Adipocyte (in vitro differentiated cells): ENCODE measurements around the gene TMEM183A.
A peak's percentile ranks its signal among the peaks of the same experiment; 100 is the strongest.

Source experiments
- DNase-seq: peaks from one replicate; pipeline ENCODE4 v3.0.0-alpha.2; 2015; ENCODE audit warnings: low read depth
- H3K27me3 ChIP-seq: replicated peaks from 2 replicates; pipeline ENCODE4 v1.7.0; 2013; ENCODE audit warnings: mild to moderate bottlenecking, low read length, moderate library complexity; ENCODE audit not compliant: control insufficient read depth, insufficient read depth
- H3K36me3 ChIP-seq: 2 replicates; pipeline ENCODE4 v1.7.0; 2013; ENCODE audit warnings: low read length, mild to moderate bottlenecking, moderate library complexity; ENCODE audit not compliant: control insufficient read depth, insufficient read depth, severe bottlenecking
- H3K4me1 ChIP-seq: 2 replicates; pipeline ENCODE4 v1.7.0; 2013; ENCODE audit warnings: mild to moderate bottlenecking, low read length, moderate library complexity; ENCODE audit not compliant: control insufficient read depth, insufficient read depth
- H3K4me3 ChIP-seq: 2 replicates; pipeline ENCODE4 v1.7.0; 2013; ENCODE audit warnings: mild to moderate bottlenecking, low read length, moderate library complexity
- H3K9ac ChIP-seq: 2 replicates; pipeline ENCODE4 v1.7.0; 2013; ENCODE audit warnings: mild to moderate bottlenecking, low read length, moderate library complexity
- H3K9me3 ChIP-seq: 2 replicates; pipeline ENCODE4 v1.7.0; 2013; ENCODE audit warnings: mild to moderate bottlenecking, low read length, moderate library complexity; ENCODE audit not compliant: control insufficient read depth

TMEM183A gene

DNA sequence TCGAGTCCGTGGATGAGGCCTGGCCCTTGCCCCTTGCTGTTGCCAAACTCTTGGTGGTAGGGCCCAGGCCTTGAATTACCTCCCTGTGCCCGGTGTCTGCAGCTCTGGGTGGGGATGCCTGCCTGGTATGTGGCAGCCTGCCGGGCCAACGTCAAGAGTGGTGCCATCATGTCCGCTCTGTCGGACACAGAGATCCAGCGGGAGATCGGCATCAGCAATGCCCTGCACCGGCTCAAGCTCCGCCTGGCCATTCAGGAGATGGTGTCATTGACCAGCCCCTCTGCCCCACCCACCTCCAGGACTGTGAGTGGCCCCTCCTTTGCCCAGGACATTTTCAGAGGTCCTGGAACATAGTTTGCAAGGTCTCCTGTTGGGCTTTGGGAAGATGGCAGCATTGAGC, 52.9 kb downstream of the TMEM183A start:
- H3K4me1 ChIP-seq, result peaks cover 3% of the 10 kb centered on the region
- DNase-seq, result no peak
- no peak overlapping the region for H3K4me3 ChIP-seq
- H3K36me3 ChIP-seq, result no peaks in the 10 kb centered on the region
- no peak overlapping the region for H3K9ac ChIP-seq
- H3K9me3 ChIP-seq, result no peaks in the 10 kb centered on the region
- peaks cover 12% of the 10 kb centered on the region for H3K27me3 ChIP-seq

GRCh38 chr1:203063287-203063686, 56.1 kb downstream of the TMEM183A start:
- H3K27me3 ChIP-seq, result peaks cover 9% of the 10 kb centered on the region
- H3K36me3 ChIP-seq, result no peaks in the 10 kb centered on the region
- H3K4me1 ChIP-seq, result peaks cover under 1% of the 10 kb centered on the region
- no peak overlapping the region for H3K9ac ChIP-seq
- H3K4me3 ChIP-seq, result no peak overlapping the region
- no peak for DNase-seq
- H3K9me3 ChIP-seq, result no peaks in the 10 kb centered on the region

DNA sequence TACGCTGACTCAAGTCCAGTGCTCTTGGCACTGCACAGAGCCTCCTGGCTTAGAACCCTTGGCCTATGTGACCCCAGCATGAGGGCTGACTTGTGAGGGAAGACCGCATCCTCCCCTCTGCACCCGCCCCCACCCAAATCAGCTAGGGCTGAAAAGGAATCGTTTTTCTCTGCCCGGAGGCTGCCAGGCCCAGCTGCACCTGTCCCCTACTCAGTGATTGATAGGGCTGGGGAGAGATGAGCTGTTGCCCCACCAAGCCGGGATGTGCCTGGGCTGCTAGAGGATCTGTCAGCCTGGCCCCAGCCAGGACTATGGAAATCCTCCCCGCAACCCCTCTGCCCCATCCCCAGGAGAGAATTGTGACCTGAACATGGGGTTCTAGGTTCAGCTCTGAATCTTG, 58.0 kb downstream of the TMEM183A start:
- no peak for DNase-seq
- no peaks in the 10 kb centered on the region for H3K9me3 ChIP-seq
- H3K4me1 ChIP-seq, result peaks cover 16% of the 10 kb centered on the region
- H3K9ac ChIP-seq, result no peak overlapping the region
- H3K36me3 ChIP-seq, result no peaks in the 10 kb centered on the region
- peaks cover 3% of the 10 kb centered on the region for H3K27me3 ChIP-seq
- H3K4me3 ChIP-seq, result no peak overlapping the region

GRCh38 chr1:203065986-203066385, 58.8 kb downstream of the TMEM183A start:
- Histone ChIP-seq H3K27me3 (peaks cover 3% of the 10 kb centered on the region), H3K36me3 (no peaks in the 10 kb centered on the region), H3K4me3 (no peak overlapping the region), H3K9ac (no peak overlapping the region), H3K9me3 (no peaks in the 10 kb centered on the region), H3K4me1 (peaks cover 16% of the 10 kb centered on the region)
- DNase-seq, result no peak

DNA sequence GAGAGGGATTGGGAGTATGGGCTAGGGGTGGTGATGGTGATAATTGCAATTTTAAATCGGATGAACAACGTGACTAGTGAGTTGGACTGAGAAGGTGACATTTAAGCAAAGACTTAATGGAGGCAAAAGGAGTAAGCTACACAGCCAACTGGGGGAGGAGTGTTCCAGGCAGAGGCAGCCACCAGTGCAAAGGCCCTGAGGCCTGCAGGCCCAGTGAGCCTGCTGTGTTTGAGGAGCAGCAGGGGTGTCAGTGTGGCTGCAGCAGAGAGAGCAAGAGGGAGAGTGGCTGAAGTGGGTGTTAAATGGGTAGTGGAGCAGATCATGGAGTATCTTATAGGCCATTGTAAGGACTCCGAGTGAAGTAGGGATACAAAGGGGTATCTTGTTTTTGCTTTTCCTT, 59.8 kb downstream of the TMEM183A start:
- peaks cover 3% of the 10 kb centered on the region for H3K27me3 ChIP-seq
- no peak overlapping the region for H3K4me3 ChIP-seq
- no peak overlapping the region for H3K9ac ChIP-seq
- H3K36me3 ChIP-seq, result no peaks in the 10 kb centered on the region
- H3K4me1 ChIP-seq, result peaks cover 16% of the 10 kb centered on the region
- no peaks in the 10 kb centered on the region for H3K9me3 ChIP-seq
- no peak for DNase-seq

DNA sequence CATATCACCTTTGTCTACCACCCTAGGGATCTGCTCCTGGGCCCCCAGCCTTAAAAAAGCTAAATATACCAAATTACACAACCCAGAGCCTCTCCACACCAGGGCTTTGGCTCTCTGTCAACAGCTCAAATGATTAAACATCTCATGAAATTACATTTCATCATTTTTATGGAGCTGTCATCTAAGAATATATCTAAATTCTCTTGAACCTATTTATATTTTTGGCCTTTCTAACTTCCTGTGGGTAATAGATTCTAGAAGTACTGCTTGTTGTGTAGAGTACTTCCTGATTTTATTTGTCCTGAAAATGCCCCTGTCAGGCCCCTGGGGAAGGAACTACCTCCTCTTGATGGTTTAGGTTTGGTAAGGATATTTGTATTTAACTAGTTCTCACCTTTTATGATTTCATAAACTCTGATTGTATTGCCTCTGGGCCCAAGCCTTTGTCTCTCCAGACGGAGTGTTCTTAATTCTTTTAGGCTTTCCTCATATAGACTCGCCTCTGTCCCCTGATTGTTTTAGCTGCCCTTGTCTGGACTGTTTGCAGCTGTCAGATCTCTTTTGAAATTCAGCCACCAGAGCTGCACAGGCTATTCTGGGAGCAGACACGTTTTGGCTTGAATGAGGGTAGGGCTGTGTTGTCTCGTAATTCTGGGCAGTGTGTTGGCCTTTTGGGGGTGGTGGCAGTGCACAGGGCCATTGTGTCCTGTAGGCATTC, 62.0 kb downstream of the TMEM183A start:
- peaks cover 17% of the 10 kb centered on the region for H3K27me3 ChIP-seq
- H3K9me3 ChIP-seq, result no peaks in the 10 kb centered on the region
- H3K9ac ChIP-seq, result no peak overlapping the region
- H3K4me3 ChIP-seq, result no peak overlapping the region
- peaks cover 16% of the 10 kb centered on the region for H3K4me1 ChIP-seq
- no peaks in the 10 kb centered on the region for H3K36me3 ChIP-seq
- DNase-seq, result peak; percentile 69

GRCh38 chr1:203072002-203072602, 64.9 kb downstream of the TMEM183A start:
- H3K4me3 ChIP-seq, result no peak overlapping the region
- peaks cover 16% of the 10 kb centered on the region for H3K4me1 ChIP-seq
- no peaks in the 10 kb centered on the region for H3K36me3 ChIP-seq
- no peak for DNase-seq
- no peak overlapping the region for H3K9ac ChIP-seq
- H3K9me3 ChIP-seq, result no peaks in the 10 kb centered on the region
- peaks cover 29% of the 10 kb centered on the region for H3K27me3 ChIP-seq

GRCh38 chr1:203072911-203073310, 65.7 kb downstream of the TMEM183A start:
- H3K27me3 ChIP-seq, result peaks cover 36% of the 10 kb centered on the region
- H3K4me3 ChIP-seq, result no peak overlapping the region
- H3K9ac ChIP-seq, result no peak overlapping the region
- no peaks in the 10 kb centered on the region for H3K9me3 ChIP-seq
- DNase-seq, result no peak
- no peaks in the 10 kb centered on the region for H3K36me3 ChIP-seq
- H3K4me1 ChIP-seq, result peaks cover 16% of the 10 kb centered on the region

DNA sequence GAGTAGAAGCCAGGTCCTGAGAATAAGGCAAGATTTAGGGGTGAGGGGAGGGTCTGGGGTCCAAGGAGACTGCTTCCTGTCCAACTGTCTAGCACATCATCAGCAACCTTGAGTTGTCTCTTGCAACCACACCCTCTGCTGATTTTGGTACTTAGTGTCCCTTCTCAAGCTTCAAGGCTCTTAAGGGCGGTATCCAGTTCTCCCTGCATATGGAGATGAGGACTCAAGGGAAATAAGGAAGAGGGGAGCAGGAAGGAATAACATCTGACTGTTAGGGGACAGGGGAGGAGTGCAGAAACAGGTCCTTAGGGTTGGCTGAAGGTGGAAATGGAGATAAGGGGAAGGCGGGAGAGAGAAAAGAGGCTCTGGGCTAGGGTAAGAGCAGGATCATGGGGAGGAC, 66.3 kb downstream of the TMEM183A start:
- Histone ChIP-seq H3K9ac (no peak overlapping the region), H3K27me3 (peaks cover 36% of the 10 kb centered on the region), H3K4me1 (peaks cover 14% of the 10 kb centered on the region), H3K9me3 (no peaks in the 10 kb centered on the region), H3K4me3 (no peak overlapping the region), H3K36me3 (no peaks in the 10 kb centered on the region)
- no peak for DNase-seq
